ENCODE results near the gene NDUFB10.

GRCh38 chr16:1945559-1946391 is 13.6 kb upstream of the NDUFB10 start:
- TF ChIP-seq POLR2A (IDR thresholded peaks at IDR 0.05) (no peak), CTCF (IDR thresholded peaks at IDR 0.05) (no peak)
